ENCODE results near the gene PTCH1. TPM values are rescaled to one million over a fixed set of nuclear protein-coding genes. Genes with fewer than 3 reads are reported as not detected.

PTCH1 gene
- total and polyA plus RNA-seq, 10 of the 15 experiments (the other 5 are each of a cell fraction or from before 2014, with no cell fraction given) = 0.16 to 6.1 (median 2.6) TPM

GRCh38 chr9:95499847-95500246 lies 16.9 kb downstream of the PTCH1 start:
- FAIRE-seq (no peak), DNase-seq (ENCODE audit: low read depth, low spot score) (no peak), ATAC-seq (no peak)
- Histone ChIP-seq H2AFZ (ENCODE audit: control insufficient read depth, low read depth, low read length) (no peak overlapping the region), H3K27me3 (replicated peaks in 1 of 2; ENCODE audit: control insufficient read depth in 2 of 2, insufficient read depth in 2 of 2, low read length in 1 of 2) (no peaks in the 10 kb centered on the region), H3K9ac (ENCODE audit: control insufficient read depth, insufficient read depth, low read length) (no peak overlapping the region), H3K4me2 (ENCODE audit: control insufficient read depth, insufficient read depth) (no peak overlapping the region), H4K20me1 (ENCODE audit: control insufficient read depth, insufficient read depth) (no peaks in the 10 kb centered on the region), H3K27ac (ENCODE audit: control insufficient read depth, insufficient read depth) (no peak overlapping the region), H3K36me3 (ENCODE audit: control insufficient read depth in 2 of 2, insufficient read depth in 2 of 2, low read length in 1 of 2) (0 out of 4 replicates have a peak, but pooled peaks cover 0 to 3% of the 10 kb centered on the region in 2 experiments), H3K4me3 (no peak overlapping the region), H3K9me3 (replicated peaks; ENCODE audit: control insufficient read depth, insufficient read depth, low read length) (no peaks in the 10 kb centered on the region), H3K79me2 (ENCODE audit: control insufficient read depth, insufficient read depth, low read length) (peaks cover 16% of the 10 kb centered on the region), H3K4me1 (ENCODE audit: control insufficient read depth, insufficient read depth, low read length) (peaks cover 22% of the 10 kb centered on the region)
- SMC1A ChIA-PET (ENCODE audit: uncharacterized antibody, unreplicated experiment) = interaction anchor here (1.1 kb wide), 1 partner anchor 46 kb away, joined by 3 read pairs; no protein-coding TSS in a partner anchor
- intact Hi-C loops (cut with micrococcal nuclease; ENCODE audit: unreplicated experiment) = loop anchor here (10.0 kb wide), 1 partner anchor 115 kb away; no protein-coding TSS in a partner anchor
- 63% methylated on average over 9 of the region's 9 CpGs for WGBS (ENCODE audit: insufficient coverage, insufficient replicate concordance, low lambda C conversion rate, missing lambda C conversion rate)
- no peak for TF ChIP-seq BCL11A (IDR thresholded peaks at IDR 0.05; ENCODE audit: low read depth, low read length)
- no peak for TF ChIP-seq JUND (IDR thresholded peaks at IDR 0.05; ENCODE audit: low read depth, low read length)
- no peak for TF ChIP-seq PKNOX1 (IDR thresholded peaks at IDR 0.05)
- TF ChIP-seq FOS (IDR thresholded peaks at IDR 0.05; ENCODE audit: borderline replicate concordance, extremely low read depth, insufficient read length) = no peak
- TF ChIP-seq ZNF217 (IDR thresholded peaks at IDR 0.05) = no peak
- no peak for TF ChIP-seq NFIC (IDR thresholded peaks at IDR 0.05; ENCODE audit: low read depth, low read length)
- TF ChIP-seq HDGF (IDR thresholded peaks at IDR 0.05) = no peak
- TF ChIP-seq MYC (IDR thresholded peaks at IDR 0.05; ENCODE audit: insufficient read depth, insufficient read length, insufficient replicate concordance, low read length, severe bottlenecking) = no peak
- TF ChIP-seq RBBP5 (conservative IDR thresholded peaks at IDR 0.05) = no peak
- TF ChIP-seq POLR2A (IDR thresholded peaks at IDR 0.05; ENCODE audit: low read depth, low read length) = no peak
- no peak for TF ChIP-seq CHD4 (IDR thresholded peaks at IDR 0.05)
- TF ChIP-seq SKIL (IDR thresholded peaks at IDR 0.05; ENCODE audit: low read depth, poor library complexity, severe bottlenecking) = no peak
- no peak for TF ChIP-seq WRNIP1 (IDR thresholded peaks at IDR 0.05; ENCODE audit: borderline replicate concordance, low read depth, low read length)
- TF ChIP-seq RUNX3 (IDR thresholded peaks at IDR 0.05; ENCODE audit: low read length) = no peak
- TF ChIP-seq TCF3 (IDR thresholded peaks at IDR 0.05; ENCODE audit: borderline replicate concordance, insufficient read depth, low read depth, low read length) = no peak
- no peak for TF ChIP-seq NFYA (IDR thresholded peaks at IDR 0.05; ENCODE audit: borderline replicate concordance, low read depth, low read length)
- TF ChIP-seq GATAD2B (conservative IDR thresholded peaks at IDR 0.05; ENCODE audit: low read depth) = no peak
- no peak for TF ChIP-seq EZH2 (IDR thresholded peaks at IDR 0.05; ENCODE audit: borderline replicate concordance, control insufficient read depth, low read depth, low read length)
- no peak for TF ChIP-seq BMI1 (IDR thresholded peaks at IDR 0.05; ENCODE audit: borderline replicate concordance)
- POLR2A ChIA-PET = interaction anchor here (1.6 kb wide), 1 partner anchor 37 kb away, joined by 3 read pairs; no protein-coding TSS in a partner anchor
- CTCF ChIA-PET = no interaction called here
- in situ Hi-C loops (cut with MboI) = loop anchor here (10.0 kb wide), 1 partner anchor 375 kb away; the partner anchor contains the start of gene ERCC6L2
- RAD21 ChIA-PET (ENCODE audit: unreplicated experiment) = interaction anchor here (1.4 kb wide), 2 partner anchors 12 to 37 kb away, joined by 4 read pairs; no protein-coding TSS in a partner anchor
- no TSS peak for BruUV-seq (replicated peaks)

Data from GM12878 (cell line).